Activated naive CD4-positive, alpha-beta T cell treated with anti-CD3 and anti-CD28 coated beads for 36 hours (primary cell): ENCODE data around the gene LNPEP. TPM values are rescaled to one million over a fixed set of nuclear protein-coding genes. Genes with fewer than 3 reads are reported as not detected.

Experiments
- CTCF ChIA-PET: fragments of 350-600 bp; sonication (Branson Sonifier 250); formaldehyde crosslinking; loops from one replicate; lab custom pipeline; 2021; ENCODE audit warnings: antibody characterized with exemption; lab: Charles Lee
- DNase-seq: peaks from one replicate; pipeline ENCODE4 v3.0.0-alpha.2; 2020
- H3K27ac Mint-ChIP-seq: one replicate; pipeline ENCODE4 v1.8.0; 2021; ENCODE audit warnings: mild to moderate bottlenecking, mixed read lengths
- H3K27me3 Mint-ChIP-seq: one replicate; pipeline ENCODE4 v1.8.0; 2021; ENCODE audit warnings: low read depth, mixed read lengths
- H3K36me3 Mint-ChIP-seq: one replicate; pipeline ENCODE4 v1.8.0; 2021; ENCODE audit warnings: low read depth, mixed read lengths
- H3K4me1 Mint-ChIP-seq: one replicate; pipeline ENCODE4 v1.8.0; 2021; ENCODE audit warnings: low read depth, mixed read lengths
- H3K4me3 Mint-ChIP-seq: one replicate; pipeline ENCODE4 v1.8.0; 2021; ENCODE audit warnings: mild to moderate bottlenecking, moderate library complexity, mixed read lengths
- H3K9me3 Mint-ChIP-seq: one replicate; pipeline ENCODE4 v1.8.0; 2021; ENCODE audit warnings: mixed read lengths
- intact Hi-C: fragments of 100-400 bp; cut with micrococcal nuclease; formaldehyde crosslinking; loops from one replicate; pipeline ENCODE4 v1.15.1; 2023
- total RNA-seq, 2 experiments: library from RNA; stranded (reverse); gene quantifications; one replicate each; pipeline ENCODE4 v1.2.3, GENCODE V29; 2021

Gene LNPEP
- total RNA-seq, 2 experiments from 2014 or later: 76.1 to 77.7 TPM

DNA sequence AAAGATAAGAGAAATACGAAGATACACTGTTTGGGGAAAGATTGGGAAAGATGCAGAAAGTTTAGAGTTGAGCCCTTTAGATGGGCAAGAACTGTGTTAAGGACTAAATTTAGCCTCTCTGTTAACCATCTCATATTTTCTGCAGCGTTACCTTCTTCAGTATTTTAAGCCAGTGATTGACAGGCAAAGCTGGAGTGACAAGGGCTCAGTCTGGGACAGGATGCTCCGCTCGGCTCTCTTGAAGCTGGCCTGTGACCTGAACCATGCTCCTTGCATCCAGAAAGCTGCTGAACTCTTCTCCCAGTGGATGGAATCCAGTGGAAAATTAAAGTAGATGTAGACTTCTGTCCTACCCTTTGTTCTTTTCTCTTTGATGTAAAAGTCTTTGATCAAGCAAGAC lies 26.4 kb upstream of the LNPEP start:
- no peak overlapping the region for H3K27ac Mint-ChIP-seq
- CTCF ChIA-PET: interaction anchor here (1.2 to 1.9 kb wide), 2 partner anchors 40 to 157 kb away, joined by 3 to 6 read pairs; no protein-coding TSS in a partner anchor
- no peaks in the 10 kb centered on the region for H3K27me3 Mint-ChIP-seq
- intact Hi-C loops: no loop called here
- no peak overlapping the region for H3K4me3 Mint-ChIP-seq
- peaks cover 39% of the 10 kb centered on the region for H3K36me3 Mint-ChIP-seq
- H3K4me1 Mint-ChIP-seq: peaks cover 14% of the 10 kb centered on the region
- H3K9me3 Mint-ChIP-seq: no peaks in the 10 kb centered on the region
- DNase-seq: no peak

DNA sequence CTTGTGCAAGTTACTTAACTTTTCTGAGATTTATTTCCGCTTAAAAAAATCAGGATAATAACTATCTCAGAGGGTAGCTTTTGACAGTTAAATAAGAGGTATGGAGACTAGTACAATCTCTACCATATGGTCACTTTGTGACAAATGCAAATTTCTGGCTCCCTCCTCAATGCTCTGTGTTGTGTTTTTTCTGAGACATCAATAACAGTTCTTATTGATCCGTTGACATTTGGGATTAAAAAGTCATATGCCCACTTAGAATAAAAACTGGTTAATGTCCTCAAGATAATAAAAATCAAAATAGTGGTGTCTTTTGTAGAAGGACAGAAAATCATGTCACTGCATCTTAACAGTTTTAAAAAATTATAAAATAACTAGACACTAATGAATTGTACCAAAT lies 24.7 kb upstream of the LNPEP start:
- Mint-ChIP-seq H3K27ac (no peak overlapping the region), H3K9me3 (no peaks in the 10 kb centered on the region), H3K36me3 (peaks cover 40% of the 10 kb centered on the region), H3K4me1 (peaks cover 10% of the 10 kb centered on the region), H3K27me3 (no peaks in the 10 kb centered on the region), H3K4me3 (no peak overlapping the region)
- DNase-seq: no peak
- intact Hi-C loops: no loop called here
- CTCF ChIA-PET: no interaction called here

DNA sequence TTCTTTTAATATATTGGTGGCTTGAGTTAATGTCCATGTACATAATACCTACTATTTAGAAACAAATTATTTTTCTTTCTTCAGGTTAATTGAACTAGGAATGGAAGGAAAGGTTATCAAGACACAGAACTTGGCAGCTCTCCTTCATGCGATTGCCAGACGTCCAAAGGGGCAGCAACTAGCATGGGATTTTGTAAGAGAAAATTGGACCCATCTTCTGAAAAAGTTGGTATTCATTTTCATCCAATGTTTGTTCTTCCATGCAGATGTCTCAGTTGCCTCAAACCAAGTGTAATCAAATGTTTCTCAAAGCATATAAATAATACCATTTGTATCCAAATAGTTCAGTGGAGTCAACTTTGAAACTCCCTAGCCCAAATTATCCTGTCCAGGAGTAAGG lies 22.6 kb upstream of the LNPEP start:
- Mint-ChIP-seq H3K27me3 (no peaks in the 10 kb centered on the region), H3K4me1 (peaks cover 13% of the 10 kb centered on the region), H3K36me3 (peaks cover 48% of the 10 kb centered on the region), H3K27ac (no peak overlapping the region), H3K9me3 (no peaks in the 10 kb centered on the region), H3K4me3 (no peak overlapping the region)
- DNase-seq: no peak
- CTCF ChIA-PET: interaction anchor here (0.6 kb wide), 1 partner anchor 133 kb away, joined by 3 read pairs; no protein-coding TSS in a partner anchor
- intact Hi-C loops: no loop called here

DNA sequence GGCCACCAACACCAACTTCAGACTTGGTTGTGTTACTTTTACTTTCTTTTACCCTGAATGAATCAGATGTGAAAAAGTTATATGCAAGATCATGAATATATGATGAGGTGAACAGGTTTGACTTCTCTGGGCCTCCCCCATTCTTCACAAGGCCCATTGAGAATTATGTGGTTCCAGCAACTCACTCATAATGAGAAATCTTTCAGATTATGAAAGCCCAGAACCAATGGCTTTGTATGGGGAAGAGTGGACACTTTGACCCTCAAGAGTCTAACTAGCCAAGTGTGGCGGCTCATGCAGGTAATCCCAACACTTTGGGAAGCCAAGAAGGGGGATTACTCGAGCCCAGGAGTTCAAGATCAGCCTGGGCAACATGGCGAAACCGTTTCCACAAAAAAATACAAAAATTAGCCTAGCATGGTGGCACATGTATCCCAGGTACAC lies 16.1 kb upstream of the LNPEP start:
- CTCF ChIA-PET: no interaction called here
- peak overlapping the region; percentile 56 for H3K27ac Mint-ChIP-seq

DNA sequence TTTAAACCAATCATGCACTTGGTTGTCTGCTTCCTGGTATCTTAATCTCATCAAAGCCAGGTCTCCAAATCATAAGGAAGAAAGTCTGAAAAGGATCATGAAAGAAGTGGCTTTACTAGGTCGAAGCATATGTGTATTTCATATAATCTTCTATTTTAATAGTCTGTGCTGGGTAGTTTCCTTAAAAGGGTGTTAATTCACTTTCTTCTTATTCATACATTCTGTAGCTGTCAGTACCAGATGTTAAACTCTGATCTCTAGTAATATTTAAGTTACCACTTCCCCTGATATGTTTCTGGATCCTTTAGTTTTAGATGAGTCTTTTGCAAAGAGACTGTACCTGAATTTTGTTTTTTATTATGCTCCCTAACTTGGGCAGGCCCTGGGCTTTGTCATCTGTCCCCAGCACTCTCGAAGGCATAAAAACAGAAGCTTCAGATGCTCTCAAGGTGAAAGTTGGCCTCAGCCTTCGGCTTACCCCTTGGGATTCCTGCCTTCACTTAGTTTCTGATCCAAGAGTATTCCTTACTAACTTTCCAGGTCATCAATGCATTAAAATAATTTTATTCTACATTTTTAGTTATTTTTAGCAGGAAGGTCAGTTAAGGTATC lies 15.0 kb upstream of the LNPEP start:
- Mint-ChIP-seq H3K9me3 (no peaks in the 10 kb centered on the region), H3K4me1 (peaks cover 69% of the 10 kb centered on the region), H3K27me3 (no peaks in the 10 kb centered on the region), H3K27ac (peak overlapping the region; percentile 2), H3K36me3 (peaks cover 33% of the 10 kb centered on the region), H3K4me3 (no peak overlapping the region)
- CTCF ChIA-PET: interaction anchor here (1.1 kb wide), 1 partner anchor 52 kb away, joined by 3 read pairs; no protein-coding TSS in a partner anchor
- intact Hi-C loops: no loop called here
- DNase-seq: no peak

More for the DNA sequence above, 16.1 kb upstream of the LNPEP start:
- peaks cover 38% of the 10 kb centered on the region for H3K36me3 Mint-ChIP-seq
- DNase-seq: peak; percentile 67
- no peaks in the 10 kb centered on the region for H3K9me3 Mint-ChIP-seq
- H3K4me3 Mint-ChIP-seq: no peak overlapping the region
- intact Hi-C loops: loop anchor here (1.0 to 5.0 kb wide), 6 partner anchors 16 to 178 kb away; partner anchors contain the start of gene ERAP2
- H3K4me1 Mint-ChIP-seq: peaks cover 59% of the 10 kb centered on the region
- H3K27me3 Mint-ChIP-seq: no peaks in the 10 kb centered on the region

DNA sequence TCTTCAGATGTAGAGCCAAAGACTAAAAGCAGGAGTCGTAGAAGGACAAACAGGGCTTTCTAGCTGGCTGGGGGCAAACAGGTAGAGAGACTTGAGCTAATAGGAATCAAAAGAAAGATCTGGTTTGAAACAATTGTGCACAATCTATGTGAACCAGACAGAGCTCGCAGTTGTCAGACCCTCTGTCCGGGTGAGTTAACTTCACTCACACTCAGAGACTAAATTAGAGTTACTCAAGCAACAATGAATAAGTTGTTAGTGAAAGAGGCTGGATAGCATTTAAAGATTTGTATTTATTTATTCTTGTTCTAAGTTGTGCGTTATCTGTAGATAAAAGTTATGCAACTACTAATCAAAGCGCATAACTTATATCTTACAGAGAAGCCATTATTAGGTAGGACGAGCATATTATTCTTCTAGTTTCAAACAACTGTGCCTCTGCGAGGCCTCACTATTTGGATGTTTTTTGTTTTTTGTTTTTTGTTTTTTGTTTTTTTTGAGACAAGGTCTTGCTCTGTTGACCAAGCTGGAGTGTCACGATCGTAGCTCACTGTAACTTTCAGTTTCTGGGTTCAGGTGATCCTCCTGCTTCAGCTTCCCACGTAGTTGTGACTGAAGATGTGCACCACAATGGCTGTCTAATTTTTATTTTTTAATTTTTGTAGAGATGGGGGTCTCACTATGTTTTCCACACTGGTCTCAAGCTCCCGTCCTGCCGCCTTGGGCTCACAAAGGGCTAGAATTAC lies 13.2 kb upstream of the LNPEP start:
- H3K36me3 Mint-ChIP-seq: peaks cover 20% of the 10 kb centered on the region
- no peaks in the 10 kb centered on the region for H3K27me3 Mint-ChIP-seq
- DNase-seq: no peak
- H3K4me3 Mint-ChIP-seq: peak overlapping the region; percentile 36
- peaks cover 68% of the 10 kb centered on the region for H3K4me1 Mint-ChIP-seq
- peak overlapping the region; percentile 24 for H3K27ac Mint-ChIP-seq
- intact Hi-C loops: no loop called here
- CTCF ChIA-PET: interaction anchor here (1.6 kb wide), 1 partner anchor 53 kb away, joined by 5 read pairs; no protein-coding TSS in a partner anchor
- no peaks in the 10 kb centered on the region for H3K9me3 Mint-ChIP-seq

DNA sequence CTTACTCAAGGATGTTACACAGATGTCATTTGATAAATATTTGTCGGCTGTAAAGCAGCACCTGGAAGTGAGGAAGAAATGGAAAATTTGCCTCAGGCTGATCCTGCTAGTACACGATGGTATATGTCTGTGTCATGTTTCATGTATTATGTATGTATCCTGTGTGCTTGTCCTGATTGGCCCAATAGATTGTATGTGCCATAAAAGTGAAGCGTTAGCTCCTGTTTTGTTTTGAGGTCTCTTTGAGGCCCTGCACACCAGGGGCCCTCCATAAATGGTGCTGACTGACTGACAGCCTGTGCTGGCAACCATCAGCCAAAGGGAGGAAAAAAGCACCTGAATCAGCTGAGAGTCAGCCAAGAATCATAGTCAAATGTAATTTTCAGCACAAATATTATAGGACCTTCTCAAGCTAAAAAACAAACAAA lies 11.8 kb upstream of the LNPEP start:
- peak overlapping the region; percentile 85 for H3K27ac Mint-ChIP-seq
- peak; percentile 56 for DNase-seq
- intact Hi-C loops: no loop called here
- H3K36me3 Mint-ChIP-seq: peaks cover 10% of the 10 kb centered on the region
- no peak overlapping the region for H3K4me3 Mint-ChIP-seq
- peaks cover 63% of the 10 kb centered on the region for H3K4me1 Mint-ChIP-seq
- H3K9me3 Mint-ChIP-seq: no peaks in the 10 kb centered on the region
- CTCF ChIA-PET: interaction anchor here (0.8 to 1.2 kb wide), 4 partner anchors 10 to 220 kb away, joined by 3 to 7 read pairs (median 4); no protein-coding TSS in a partner anchor
- no peaks in the 10 kb centered on the region for H3K27me3 Mint-ChIP-seq

DNA sequence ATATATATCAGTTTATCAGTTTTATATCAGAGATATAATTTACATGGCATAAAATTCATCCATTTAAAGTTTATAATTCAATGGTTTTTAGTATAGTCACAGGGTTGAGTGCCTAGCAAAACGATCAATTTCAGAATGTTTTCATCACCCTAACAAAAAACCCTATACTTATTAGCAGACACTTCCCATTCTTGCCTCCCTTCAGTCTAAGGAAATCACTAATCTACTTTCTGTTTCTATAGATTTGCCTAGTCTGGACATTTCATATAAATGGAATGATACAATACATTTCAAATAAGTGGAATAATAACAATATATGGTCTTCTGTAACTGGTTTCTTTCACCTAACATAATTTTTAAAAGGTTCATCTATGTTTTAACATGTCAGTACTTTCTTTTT lies 9.6 kb upstream of the LNPEP start:
- no peak for DNase-seq
- intact Hi-C loops: no loop called here
- no peaks in the 10 kb centered on the region for H3K9me3 Mint-ChIP-seq
- CTCF ChIA-PET: no interaction called here
- no peak overlapping the region for H3K4me3 Mint-ChIP-seq
- H3K4me1 Mint-ChIP-seq: peaks cover 65% of the 10 kb centered on the region
- H3K27me3 Mint-ChIP-seq: no peaks in the 10 kb centered on the region
- no peak overlapping the region for H3K27ac Mint-ChIP-seq
- peaks cover 2% of the 10 kb centered on the region for H3K36me3 Mint-ChIP-seq

DNA sequence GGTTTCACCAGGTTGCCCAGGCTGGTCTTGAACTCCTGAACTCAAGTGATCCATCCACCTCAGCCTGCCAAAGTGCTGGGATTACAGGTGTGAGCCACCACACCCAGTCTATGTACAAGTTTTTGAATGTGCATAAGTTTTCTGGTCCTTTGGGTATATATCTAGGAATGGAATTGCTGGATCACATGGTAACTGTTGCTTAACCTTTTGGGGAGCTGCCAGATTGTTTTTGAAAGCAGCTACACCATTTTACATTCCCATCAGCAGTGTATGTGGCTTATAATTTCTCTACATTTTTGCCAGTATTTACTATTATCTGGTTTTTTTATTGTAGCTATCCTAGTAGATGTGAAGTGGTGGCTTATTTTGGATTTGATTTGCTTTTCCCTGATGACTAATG lies 8.9 kb upstream of the LNPEP start:
- peaks cover 2% of the 10 kb centered on the region for H3K36me3 Mint-ChIP-seq

DNA sequence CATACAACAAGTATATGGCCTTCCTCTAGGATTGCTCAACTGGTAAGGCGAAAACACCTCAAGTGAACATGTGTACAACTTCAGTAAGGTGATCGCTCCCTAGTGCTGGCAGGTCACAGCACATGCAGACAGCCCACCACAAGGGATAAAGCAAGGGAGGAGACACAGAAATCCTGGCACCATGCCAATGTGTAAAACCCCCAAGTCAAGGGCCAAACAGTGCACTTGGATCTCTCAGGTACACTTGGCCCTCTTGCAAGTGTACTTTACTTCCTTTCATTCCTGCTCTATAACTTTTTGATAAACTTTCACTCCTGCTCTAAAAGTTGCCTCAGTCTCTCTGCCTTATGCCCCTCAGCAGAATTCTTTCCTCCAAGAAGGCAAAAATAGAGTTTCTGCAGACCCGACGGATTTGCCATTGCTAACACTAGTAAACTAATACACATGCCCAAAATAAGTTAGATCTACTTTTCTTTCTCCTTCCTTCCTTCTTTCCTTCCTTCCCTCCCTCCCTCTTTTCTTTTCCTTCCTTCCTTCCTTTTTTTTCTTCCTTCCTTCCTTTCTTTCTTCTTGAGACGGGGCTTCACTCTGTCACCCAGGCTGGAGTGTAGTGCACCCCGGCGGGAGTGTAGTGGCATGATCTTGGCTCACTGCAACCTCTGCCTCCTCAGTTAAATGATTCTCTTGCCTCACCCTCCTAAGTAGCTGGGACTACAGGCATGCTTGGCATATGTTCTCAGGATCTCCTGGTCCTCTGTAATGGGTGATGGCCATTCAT lies 6.8 kb upstream of the LNPEP start:
- CTCF ChIA-PET: interaction anchor here (0.6 to 1.2 kb wide), 2 partner anchors 30 to 172 kb away, joined by 3 read pairs; no protein-coding TSS in a partner anchor
- no peak overlapping the region for H3K27ac Mint-ChIP-seq
- H3K4me3 Mint-ChIP-seq: no peak overlapping the region
- intact Hi-C loops: no loop called here
- no peak for DNase-seq
- H3K4me1 Mint-ChIP-seq: peaks cover 60% of the 10 kb centered on the region
- H3K36me3 Mint-ChIP-seq: peaks cover 7% of the 10 kb centered on the region
- no peaks in the 10 kb centered on the region for H3K27me3 Mint-ChIP-seq
- no peaks in the 10 kb centered on the region for H3K9me3 Mint-ChIP-seq

More for the DNA sequence above, 8.9 kb upstream of the LNPEP start:
- Mint-ChIP-seq H3K27ac (no peak overlapping the region), H3K4me3 (no peak overlapping the region), H3K4me1 (peaks cover 66% of the 10 kb centered on the region), H3K27me3 (no peaks in the 10 kb centered on the region), H3K9me3 (no peaks in the 10 kb centered on the region)
- intact Hi-C loops: no loop called here
- DNase-seq: no peak
- CTCF ChIA-PET: interaction anchor here (0.6 kb wide), 1 partner anchor 1995 kb away, joined by 3 read pairs; no protein-coding TSS in a partner anchor

DNA sequence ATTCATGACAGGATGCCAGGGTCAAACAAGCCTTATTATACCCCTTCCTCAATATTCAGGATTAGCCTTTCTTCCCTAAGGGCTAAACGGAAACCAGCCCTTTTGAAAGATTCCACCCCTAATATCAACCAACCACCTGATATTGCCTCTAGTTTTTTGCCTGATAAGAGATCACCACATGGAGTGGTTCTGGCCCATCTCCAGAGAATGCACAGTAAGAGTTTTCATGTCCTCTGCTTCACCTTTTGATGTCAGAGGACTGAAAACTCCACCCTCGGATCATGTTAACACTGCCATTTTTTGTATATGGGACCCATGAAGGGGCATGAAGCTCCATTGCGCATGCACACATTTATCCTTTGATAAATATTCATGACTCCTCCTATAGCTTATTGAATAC lies 5.8 kb upstream of the LNPEP start:
- CTCF ChIA-PET: interaction anchor here (0.6 to 1.1 kb wide), 2 partner anchors 34 to 173 kb away, joined by 3 read pairs; no protein-coding TSS in a partner anchor
- peaks cover 52% of the 10 kb centered on the region for H3K4me1 Mint-ChIP-seq
- H3K4me3 Mint-ChIP-seq: no peak overlapping the region
- intact Hi-C loops: no loop called here
- H3K27ac Mint-ChIP-seq: no peak overlapping the region
- H3K36me3 Mint-ChIP-seq: peaks cover 10% of the 10 kb centered on the region
- DNase-seq: no peak
- H3K27me3 Mint-ChIP-seq: no peaks in the 10 kb centered on the region
- no peaks in the 10 kb centered on the region for H3K9me3 Mint-ChIP-seq

DNA sequence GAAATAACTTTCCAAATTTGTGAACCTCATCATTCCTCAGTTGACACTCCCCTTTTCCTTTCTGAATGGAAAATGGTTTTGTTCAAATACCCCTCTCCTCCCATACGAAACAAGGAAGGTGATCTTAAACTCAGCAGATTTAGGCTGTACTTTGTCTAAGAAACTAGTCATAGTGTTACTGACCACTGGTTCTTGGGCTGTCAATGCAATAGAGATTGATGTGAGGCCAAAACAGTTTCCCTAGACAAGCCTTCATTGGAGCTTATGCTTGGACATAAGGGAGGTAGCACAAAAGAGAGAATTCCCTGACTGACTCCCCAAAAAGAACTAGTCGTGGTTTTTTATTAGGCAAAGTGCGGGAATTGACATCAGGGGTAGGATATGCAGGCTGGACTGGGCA lies 5.3 kb upstream of the LNPEP start:
- no peak for DNase-seq
- Mint-ChIP-seq H3K27me3 (no peaks in the 10 kb centered on the region), H3K27ac (no peak overlapping the region), H3K9me3 (no peaks in the 10 kb centered on the region), H3K4me3 (no peak overlapping the region), H3K36me3 (peaks cover 11% of the 10 kb centered on the region), H3K4me1 (peaks cover 47% of the 10 kb centered on the region)
- CTCF ChIA-PET: interaction anchor here (1.1 to 1.7 kb wide), 2 partner anchors 34 to 62 kb away, joined by 3 to 8 read pairs; no protein-coding TSS in a partner anchor
- intact Hi-C loops: no loop called here
